ENCODE results near the gene ITIH4. TPM values are rescaled to one million over a fixed set of nuclear protein-coding genes. Genes with fewer than 3 reads are reported as not detected.

The ITIH4 gene
- total and polyA plus RNA-seq, 9 of the 15 experiments (the other 6 are each of a cell fraction or from before 2014, with no cell fraction given) = 0.09 to 0.62 (median 0.20) TPM; not detected in 6

- intact Hi-C loops (cut with micrococcal nuclease) = no loop called here
- Histone ChIP-seq H3K27me3 (ENCODE audit: control insufficient read depth in 2 of 2, insufficient read depth in 2 of 2, low read length in 2 of 2) (no peaks in the 10 kb centered on the region), H2AFZ (ENCODE audit: low read depth, low read length) (no peak overlapping the region), H3K79me2 (ENCODE audit: control insufficient read depth, insufficient read depth, low read length) (no peaks in the 10 kb centered on the region), H3K9me3 (replicated peaks; ENCODE audit: control insufficient read depth, insufficient read depth, low read depth, low read length) (no peaks in the 10 kb centered on the region), H3K4me1 (replicated peaks in 1 of 2; ENCODE audit: control insufficient read depth in 2 of 2, insufficient read depth in 2 of 2, low read length in 2 of 2) (no peaks in the 10 kb centered on the region), H3K9ac (ENCODE audit: insufficient read depth in 1 of 2, low read depth in 2 of 2, low read length in 2 of 2) (no peak overlapping the region), H4K20me1 (replicated peaks; ENCODE audit: control insufficient read depth, insufficient read depth, low read length) (no peaks in the 10 kb centered on the region), H3K9me1 (ENCODE audit: control insufficient read depth, insufficient read depth, low read length) (no peaks in the 10 kb centered on the region), H3K4me2 (ENCODE audit: insufficient read depth, low read length) (no peak overlapping the region), H3K27ac (ENCODE audit: extremely low read depth, low read depth, low read length) (no peak overlapping the region), H3K36me3 (ENCODE audit: control insufficient read depth, insufficient read depth, low read length) (no peaks in the 10 kb centered on the region), H3K4me3 (no peak overlapping the region)
- ChIA-PET POLR2A (interaction anchor here (1.2 kb wide), 1 partner anchor 24 kb away, joined by 3 read pairs; no protein-coding TSS in a partner anchor), CTCF (ENCODE audit: low intra/inter-chr PET ratio) (no interaction called here)
- FAIRE-seq (no peak), DNase-seq (ENCODE audit: extremely low read depth in 1 of 4, low spot score in 3 of 4) (no peak), ATAC-seq (no peak)
- 22% methylated on average over 4 of the region's 6 CpGs for WGBS (ENCODE audit: insufficient coverage, low coverage, missing lambda C conversion rate)
- BruUV-seq (replicated peaks) = no TSS peak
- in situ Hi-C loops (cut with MboI) = loop anchor here (10.0 kb wide), 1 partner anchor 230 kb away; no protein-coding TSS in a partner anchor
- no peak for TF ChIP-seq MIER1 (IDR thresholded peaks at IDR 0.05; ENCODE audit: low read depth)
- no peak for TF ChIP-seq PYGO2 (tag; IDR thresholded peaks at IDR 0.05)
- no peak for TF ChIP-seq ZBTB11 (CRISPR knock-in tag; IDR thresholded peaks at IDR 0.05)
- TF ChIP-seq HMG20A (CRISPR knock-in tag; conservative IDR thresholded peaks at IDR 0.05) = no peak
- no peak for TF ChIP-seq SNAPC5 (CRISPR knock-in tag; IDR thresholded peaks at IDR 0.05)
- TF ChIP-seq BACH1 (tag; IDR thresholded peaks at IDR 0.05) = no peak
- no peak for TF ChIP-seq SOX6 (IDR thresholded peaks at IDR 0.05)
- no peak for TF ChIP-seq ZBED1 (IDR thresholded peaks at IDR 0.05)
- no peak for TF ChIP-seq NFXL1 (CRISPR knock-in tag; IDR thresholded peaks at IDR 0.05)
Observed at GRCh38 chr3:52845157-52845556, 14.7 kb upstream of the ITIH4 start.

Data from K562 (cell line).